ENCODE results near the gene WDR74. TPM values are rescaled to one million over a fixed set of nuclear protein-coding genes. Genes with fewer than 3 reads are reported as not detected.

The WDR74 gene
- total and polyA plus RNA-seq, 2 of the 13 experiments (the other 11 are each of a cell fraction or from before 2014, with no cell fraction given), result 77.0 to 83.3 TPM

GRCh38 chr11:62840721-62841360 is 1.5 kb upstream of the WDR74 start (continued):
- TF ChIP-seq ARID5B (CRISPR knock-in tag; IDR thresholded peaks at IDR 0.05), result 0 out of 2 replicates have a peak, but pooled peaks have one; percentile 1

GRCh38 chr11:62835336-62835735 is 4.1 kb downstream of the WDR74 start:
- DNase-seq (ENCODE audit: low spot score) (no peak), FAIRE-seq (no peak), ATAC-seq (no peak)
- Histone ChIP-seq H3K79me2 (ENCODE audit: insufficient read depth, low read length) (peaks cover 43% of the 10 kb centered on the region), H2AFZ (ENCODE audit: low read length) (no peak overlapping the region), H3K36me3 (replicated peaks in 1 of 2; ENCODE audit: control insufficient read depth in 1 of 2, insufficient read depth in 2 of 2, low read length in 2 of 2) (peaks cover 19 to 37% of the 10 kb centered on the region in 2 experiments), H3K4me2 (ENCODE audit: low read depth, low read length) (no peak overlapping the region), H3K27ac (ENCODE audit: extremely low read length, insufficient read depth, low read length) (no peak overlapping the region), H3K9ac (ENCODE audit: insufficient read depth, low read depth, low read length) (no peak overlapping the region), H3K4me1 (ENCODE audit: insufficient read depth, low read length) (peaks cover 33% of the 10 kb centered on the region), H4K20me1 (ENCODE audit: insufficient read depth, low read length) (no peaks in the 10 kb centered on the region), H3K27me3 (ENCODE audit: control insufficient read depth in 1 of 2, insufficient read depth in 2 of 2, low read length in 2 of 2) (no peaks in the 10 kb centered on the region; a peak in 1 of 5 replicates), H3K9me3 (ENCODE audit: low read length) (no peaks in the 10 kb centered on the region), H3K4me3 (replicated peaks in 1 of 3; ENCODE audit: insufficient read depth in 1 of 3, low read depth in 2 of 3, low read length in 3 of 3) (no peak overlapping the region)
- TF ChIP-seq RBFOX2 (IDR thresholded peaks at IDR 0.05; ENCODE audit: low read depth, low read length) (peak; percentile 47; the same call in 1 of the 2 replicates), SKI (IDR thresholded peaks at IDR 0.05; ENCODE audit: partially characterized antibody) (no peak), CREB1 (IDR thresholded peaks at IDR 0.05) (no peak), CREB1 (CRISPR knock-in tag; IDR thresholded peaks at IDR 0.05) (no peak)
- intact Hi-C loops (cut with micrococcal nuclease; ENCODE audit: unreplicated experiment) (no loop called here), in situ Hi-C loops (cut with HindIII; ENCODE audit: extremely low pct_ligation_motif_present, low pct_unique_long_range_greater_than_20kb) (no loop called here)
- POLR2A ChIA-PET, result no interaction called here
- 94% methylated on average over 5 of the region's 8 CpGs for WGBS (ENCODE audit: low lambda C conversion rate)
- no TSS peak for BruUV-seq (replicated peaks)
- CTCF ChIA-PET (ENCODE audit: low intra/inter-chr PET ratio, low total read pairs), result no interaction called here

Measured in HepG2 (cell line).